ENCODE data around the gene RBM42. TPM values are rescaled to one million over a fixed set of nuclear protein-coding genes. Genes with fewer than 3 reads are reported as not detected.

Gene RBM42
- total and polyA plus RNA-seq, 5 experiments from 2014 or later = 54.1 to 59.7 (median 56.2) TPM

Other genes starting within 250 kb of the RBM42 start
- gene FFAR2, start 180.8 kb upstream of the RBM42 start, total RNA-seq = not detected
- not detected for gene FFAR2, start 180.8 kb upstream of the RBM42 start, polyA plus RNA-seq
- not detected for gene KRTDAP, start 138.6 kb upstream of the RBM42 start, total RNA-seq
- not detected for gene KRTDAP, start 138.6 kb upstream of the RBM42 start, polyA plus RNA-seq
- gene DMKN, start 115.4 kb upstream of the RBM42 start, total RNA-seq = 1 to 10 TPM; 1.8 to 2.6 TPM
- 1 to 10 TPM in 1 of 3 donors, under 1 TPM in 2; 0.27 to 5.8 (median 0.42) TPM for gene DMKN, start 115.4 kb upstream of the RBM42 start, polyA plus RNA-seq
- gene SBSN, start 100.7 kb upstream of the RBM42 start, total RNA-seq = under 1 TPM in 1 of 2 experiments, not detected in 1; 0.31 TPM
- not detected for gene SBSN, start 100.7 kb upstream of the RBM42 start, polyA plus RNA-seq
- gene GAPDHS, start 95.6 kb upstream of the RBM42 start, total RNA-seq = not detected
- not detected for gene GAPDHS, start 95.6 kb upstream of the RBM42 start, polyA plus RNA-seq
- 10 to 100 TPM; 31.1 to 34.3 TPM for gene TMEM147, start 83.4 kb upstream of the RBM42 start, total RNA-seq
- 100 to 1,000 TPM; 151 to 159 (median 157) TPM for gene TMEM147, start 83.4 kb upstream of the RBM42 start, polyA plus RNA-seq
- gene ATP4A, start 65.4 kb upstream of the RBM42 start, total RNA-seq = not detected
- gene ATP4A, start 65.4 kb upstream of the RBM42 start, polyA plus RNA-seq = not detected
- not detected for gene PMIS2, start 42.9 kb upstream of the RBM42 start, total RNA-seq
- gene PMIS2, start 42.9 kb upstream of the RBM42 start, polyA plus RNA-seq = not detected
- 10 to 100 TPM; 27.1 to 29.8 TPM for gene HAUS5, start 16.3 kb upstream of the RBM42 start, total RNA-seq
- gene HAUS5, start 16.3 kb upstream of the RBM42 start, polyA plus RNA-seq = 1 to 10 TPM; 6.6 to 7.7 (median 7.2) TPM
- 1 to 10 TPM in 1 of 2 experiments, under 1 TPM in 1; 0.55 to 1.0 TPM for gene ETV2, start 12.7 kb downstream of the RBM42 start, total RNA-seq
- gene ETV2, start 12.7 kb downstream of the RBM42 start, polyA plus RNA-seq = under 1 TPM in 2 of 3 donors, not detected in 1; 0.27 to 0.47 TPM
- 100 to 1,000 TPM; 197 to 212 TPM for gene COX6B1, start 19.3 kb downstream of the RBM42 start, total RNA-seq
- gene COX6B1, start 19.3 kb downstream of the RBM42 start, polyA plus RNA-seq = 100 to 1,000 TPM; 824 to 920 (median 852) TPM
- not detected for gene UPK1A, start 37.5 kb downstream of the RBM42 start, total RNA-seq
- gene UPK1A, start 37.5 kb downstream of the RBM42 start, polyA plus RNA-seq = not detected
- gene ZBTB32, start 75.5 kb downstream of the RBM42 start, total RNA-seq = under 1 TPM; 0.21 to 0.36 TPM
- under 1 TPM; 0.15 to 0.68 (median 0.43) TPM for gene ZBTB32, start 75.5 kb downstream of the RBM42 start, polyA plus RNA-seq
- 10 to 100 TPM; 73.9 to 79.2 TPM for gene KMT2B, start 89.0 kb downstream of the RBM42 start, total RNA-seq
- gene KMT2B, start 89.0 kb downstream of the RBM42 start, polyA plus RNA-seq = 1 to 10 TPM in 1 of 3 donors, under 1 TPM in 2; 0.60 to 2.8 (median 0.83) TPM
- 10 to 100 TPM; 79.8 to 82.5 TPM for gene IGFLR1, start 113.4 kb downstream of the RBM42 start, total RNA-seq
- 10 to 100 TPM; 70.2 to 92.7 (median 92.6) TPM for gene IGFLR1, start 113.4 kb downstream of the RBM42 start, polyA plus RNA-seq
- 10 to 100 TPM; 52.7 to 53.1 TPM for gene U2AF1L4, start 116.4 kb downstream of the RBM42 start, total RNA-seq
- 10 to 100 TPM; 43.1 to 93.1 (median 76.6) TPM for gene U2AF1L4, start 116.4 kb downstream of the RBM42 start, polyA plus RNA-seq
- gene PSENEN, start 116.6 kb downstream of the RBM42 start, total RNA-seq = 10 to 100 TPM; 23.0 to 26.2 TPM
- 10 to 100 TPM; 68.7 to 76.5 (median 71.2) TPM for gene PSENEN, start 116.6 kb downstream of the RBM42 start, polyA plus RNA-seq
- 10 to 100 TPM; 14.0 to 16.6 TPM for gene LIN37, start 119.5 kb downstream of the RBM42 start, total RNA-seq
- 10 to 100 TPM in 1 of 3 donors, 1 to 10 TPM in 2; 5.4 to 15.5 (median 8.1) TPM for gene LIN37, start 119.5 kb downstream of the RBM42 start, polyA plus RNA-seq
- not detected for gene HSPB6, start 128.0 kb downstream of the RBM42 start, total RNA-seq
- not detected for gene HSPB6, start 128.0 kb downstream of the RBM42 start, polyA plus RNA-seq
- 10 to 100 TPM; 42.0 to 43.5 TPM for gene PROSER3, start 129.1 kb downstream of the RBM42 start, total RNA-seq
- 1 to 10 TPM; 3.4 to 7.4 (median 5.8) TPM for gene PROSER3, start 129.1 kb downstream of the RBM42 start, polyA plus RNA-seq
- gene ARHGAP33, start 146.5 kb downstream of the RBM42 start, total RNA-seq = 10 to 100 TPM in 1 of 2 experiments, 1 to 10 TPM in 1; 8.7 to 11.1 TPM
- gene ARHGAP33, start 146.5 kb downstream of the RBM42 start, polyA plus RNA-seq = under 1 TPM in 1 of 3 donors, not detected in 2; 0.13 TPM
- not detected for gene PRODH2, start 183.8 kb downstream of the RBM42 start, total RNA-seq
- gene PRODH2, start 183.8 kb downstream of the RBM42 start, polyA plus RNA-seq = not detected
- gene NPHS1, start 223.5 kb downstream of the RBM42 start, total RNA-seq = under 1 TPM in 1 of 2 experiments, not detected in 1; 0.27 TPM
- gene NPHS1, start 223.5 kb downstream of the RBM42 start, polyA plus RNA-seq = under 1 TPM in 1 of 3 donors, not detected in 2; 0.50 TPM
- under 1 TPM; 0.96 to 0.99 TPM for gene KIRREL2, start 227.9 kb downstream of the RBM42 start, total RNA-seq
- under 1 TPM; 0.16 to 0.77 (median 0.35) TPM for gene KIRREL2, start 227.9 kb downstream of the RBM42 start, polyA plus RNA-seq
- gene APLP1, start 239.5 kb downstream of the RBM42 start, total RNA-seq = not detected
- not detected for gene APLP1, start 239.5 kb downstream of the RBM42 start, polyA plus RNA-seq